HG03432 (cell line): Measurements from ENCODE around the gene COL26A1.
"Not testable (repeated sequence)": the region's sequence is repeated elsewhere in the genome, so short reads cannot be mapped to it uniquely, and the experiment has no call there.

Experiments used
- ATAC-seq: cut with Tn5 transposase; IDR thresholded peaks from one replicate; pipeline ENCODE4 v1.9.1; 2021; ENCODE audit warnings: mild to moderate bottlenecking, moderate library complexity; ENCODE audit not compliant: unreplicated experiment

The COL26A1 gene

DNA sequence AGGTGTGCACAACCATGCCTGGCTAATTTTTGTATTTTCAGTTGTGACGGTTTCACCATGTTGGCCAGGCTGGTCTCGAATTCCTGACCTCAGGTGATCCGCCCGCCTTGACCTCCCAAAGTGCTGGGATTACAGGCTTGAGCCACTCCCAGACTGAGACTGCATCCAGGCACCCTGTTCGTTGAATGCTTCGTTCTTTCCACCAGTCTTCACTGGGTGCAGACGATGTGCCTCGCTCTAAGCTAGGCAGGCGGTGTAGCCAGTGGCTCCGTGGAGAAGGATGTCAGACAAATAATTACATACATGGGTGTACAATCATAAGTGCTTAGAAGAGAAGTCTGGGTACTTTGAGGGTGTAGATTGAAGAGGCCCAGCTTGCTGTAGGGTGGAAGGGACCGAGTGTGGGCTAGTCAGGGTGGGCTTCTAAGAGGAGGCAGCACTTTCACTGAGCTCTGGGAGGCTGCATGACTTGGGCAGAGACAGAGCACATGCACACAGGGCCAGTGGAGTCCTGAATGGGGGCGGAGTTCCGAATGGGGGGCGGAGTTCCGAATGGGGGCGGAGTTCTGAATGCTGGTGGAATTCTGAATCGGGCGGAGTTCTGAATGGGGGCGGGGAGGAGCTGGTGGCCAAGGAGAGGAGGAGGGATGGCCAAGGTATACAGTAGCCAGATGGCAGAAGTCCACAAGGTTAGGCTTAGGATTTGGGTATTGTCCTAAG is 74.3 kb downstream of the COL26A1 start:
- ATAC-seq = no peak

DNA sequence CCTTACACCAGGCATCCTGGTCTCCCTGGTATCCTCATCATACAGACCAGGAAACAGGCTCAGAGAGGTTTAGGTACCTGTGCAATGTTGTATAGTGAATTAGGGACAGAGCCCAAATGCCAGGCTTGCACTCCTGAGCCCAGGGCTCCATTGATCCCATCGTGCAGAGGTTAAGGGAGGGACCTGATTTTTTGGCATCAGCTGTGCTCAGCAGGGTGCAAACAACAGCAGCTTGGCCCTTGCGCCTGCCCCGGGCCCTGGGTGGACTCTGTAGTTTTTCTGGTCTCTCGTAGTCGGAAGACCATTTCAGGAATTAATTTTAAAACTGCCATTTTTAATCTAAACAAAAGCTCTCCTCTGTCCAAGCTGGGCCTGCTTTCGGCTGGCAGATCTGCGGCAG is 79.2 kb downstream of the COL26A1 start:
- no peak for ATAC-seq

DNA sequence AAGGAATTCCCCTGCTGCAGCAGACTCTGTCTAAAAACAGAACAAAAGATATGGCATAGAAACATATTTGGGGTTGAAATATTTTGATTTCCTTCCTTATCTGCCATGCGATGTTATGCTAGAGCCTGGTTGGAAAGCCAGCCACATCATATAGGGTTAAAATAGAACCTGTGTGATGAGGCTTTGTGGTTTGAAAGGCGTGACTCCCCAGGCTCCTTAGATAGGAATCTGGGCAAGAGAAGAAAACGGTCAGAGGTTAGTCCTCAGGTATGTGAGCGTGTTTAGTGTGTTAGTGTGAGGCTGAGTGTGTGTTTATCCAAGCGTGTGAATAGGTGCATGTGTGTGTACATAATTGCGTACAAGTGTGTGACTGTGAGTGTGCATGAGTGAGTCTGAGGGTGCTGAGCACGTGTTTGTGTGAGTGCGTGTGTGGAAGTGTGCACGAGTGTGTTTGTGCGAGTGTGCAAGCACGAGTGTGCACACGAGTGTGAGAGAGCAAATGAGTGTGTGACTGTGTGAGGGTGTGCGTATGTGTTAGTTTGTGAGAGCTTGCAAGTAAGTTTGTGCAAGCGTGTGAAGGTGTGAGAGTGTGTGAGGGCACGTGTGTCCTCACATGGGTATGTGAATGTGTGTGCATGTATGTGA is 79.9 kb downstream of the COL26A1 start:
- ATAC-seq = no peak

GRCh38 chr7:101450064-101450463 is 87.4 kb downstream of the COL26A1 start:
- ATAC-seq = no peak

- ATAC-seq = no peak
Measured at GRCh38 chr7:101453617-101454016, 90.9 kb downstream of the COL26A1 start.

GRCh38 chr7:101457001-101457750 is 94.5 kb downstream of the COL26A1 start:
- ATAC-seq = no peak

GRCh38 chr7:101465131-101465530 is 102.5 kb downstream of the COL26A1 start:
- no peak for ATAC-seq

- no peak for ATAC-seq
Measured at GRCh38 chr7:101465576-101466196, 103.0 kb downstream of the COL26A1 start.

GRCh38 chr7:101466871-101467270 is 104.2 kb downstream of the COL26A1 start:
- ATAC-seq = no peak

DNA sequence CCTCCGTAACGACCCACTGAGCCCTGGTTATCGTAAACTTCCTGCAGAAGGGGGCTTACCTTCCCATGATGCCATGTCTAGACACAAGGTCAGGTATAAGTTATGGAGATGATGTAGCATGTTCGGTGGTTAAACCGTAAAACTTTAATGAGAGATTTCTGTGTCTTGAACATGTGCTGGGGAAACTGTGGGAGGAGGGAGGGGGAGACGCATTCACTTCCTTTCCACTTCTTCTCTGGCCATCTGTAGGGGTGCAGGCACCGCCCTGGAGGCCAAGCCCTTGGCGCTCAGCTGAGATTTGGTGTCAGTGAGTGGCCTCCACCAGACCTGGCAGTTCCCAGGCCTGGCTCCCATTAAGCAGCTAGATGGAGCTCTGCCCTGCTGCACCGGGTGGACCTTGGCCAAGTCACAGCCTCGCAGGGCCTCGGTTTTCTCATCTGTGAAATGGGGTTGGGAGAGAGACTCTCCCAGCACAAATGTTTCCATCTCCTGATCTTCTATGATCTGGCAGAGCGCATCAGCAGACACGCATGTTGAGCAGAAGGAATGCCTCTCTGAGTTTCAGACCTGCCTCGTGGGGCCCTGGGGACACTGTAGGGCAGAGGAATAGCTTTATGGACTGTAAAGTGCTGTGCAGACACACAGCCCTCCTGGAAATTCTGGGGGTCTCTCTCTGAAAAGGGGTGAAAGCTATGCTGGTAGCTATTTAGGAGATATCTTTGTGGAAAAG is 106.0 kb downstream of the COL26A1 start:
- no peak for ATAC-seq

- no peak for ATAC-seq
Measured at GRCh38 chr7:101470668-101471487, 108.2 kb downstream of the COL26A1 start.

DNA sequence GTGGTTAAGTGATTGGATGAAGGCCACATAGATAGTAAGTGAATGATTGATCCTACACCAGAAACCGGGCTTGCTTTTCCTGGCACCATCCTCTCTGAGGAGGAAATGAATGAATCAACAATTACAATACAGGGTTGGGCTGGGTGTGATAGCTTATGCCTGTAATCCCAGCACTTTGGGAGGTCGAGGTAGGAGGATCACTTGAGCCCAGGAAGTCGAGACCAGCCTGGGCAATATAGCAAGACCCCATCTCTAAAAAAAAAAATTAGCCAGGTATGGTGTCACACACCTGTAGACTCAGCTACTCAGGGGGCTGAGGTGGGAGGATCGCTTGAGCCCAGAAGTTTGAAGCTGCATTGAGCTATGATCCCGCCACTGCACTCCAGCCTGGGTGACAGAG is 111.5 kb downstream of the COL26A1 start:
- ATAC-seq = no peak

DNA sequence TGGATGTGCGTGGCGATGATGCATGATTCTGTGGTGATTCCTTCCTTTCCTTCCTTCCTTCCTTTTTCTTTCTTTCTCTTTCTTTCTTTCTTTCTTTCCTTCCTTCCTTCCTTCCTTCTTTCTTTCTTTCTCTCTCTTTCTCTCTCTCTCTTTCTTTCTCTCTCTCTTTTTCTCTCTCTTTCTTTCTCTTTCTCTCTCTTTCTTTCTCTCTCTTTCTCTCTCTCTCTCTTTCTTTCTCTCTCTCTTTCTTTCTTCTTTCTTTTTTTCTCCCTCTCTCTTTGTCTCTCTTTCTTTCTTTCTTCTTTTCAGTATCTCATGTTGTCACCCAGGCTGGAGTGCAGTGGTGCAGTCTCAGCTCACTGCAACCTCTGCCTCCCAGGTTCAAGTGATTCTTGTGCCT is 113.0 kb downstream of the COL26A1 start:
- ATAC-seq = not testable (repeated sequence)

GRCh38 chr7:101479217-101479616 is 116.5 kb downstream of the COL26A1 start:
- no peak for ATAC-seq

DNA sequence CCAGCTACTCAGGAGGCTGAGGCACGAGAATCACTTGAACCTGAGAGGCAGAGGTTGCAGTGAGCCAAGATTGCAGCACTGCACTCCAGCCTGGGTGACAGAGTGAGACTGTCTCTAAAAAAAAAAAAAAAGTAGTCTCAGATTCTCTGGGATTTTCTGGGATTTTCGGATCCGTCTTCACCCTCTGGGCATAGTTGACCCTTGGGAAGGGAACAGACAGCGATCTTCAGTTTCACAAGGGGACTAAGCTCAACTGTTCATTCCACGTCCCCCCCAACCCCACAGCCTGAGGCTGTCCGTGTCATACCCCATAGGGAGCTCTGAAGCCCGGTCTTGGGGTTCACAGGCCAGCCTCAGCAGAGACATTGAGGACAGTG is 123.4 kb downstream of the COL26A1 start:
- ATAC-seq = not testable (repeated sequence)

DNA sequence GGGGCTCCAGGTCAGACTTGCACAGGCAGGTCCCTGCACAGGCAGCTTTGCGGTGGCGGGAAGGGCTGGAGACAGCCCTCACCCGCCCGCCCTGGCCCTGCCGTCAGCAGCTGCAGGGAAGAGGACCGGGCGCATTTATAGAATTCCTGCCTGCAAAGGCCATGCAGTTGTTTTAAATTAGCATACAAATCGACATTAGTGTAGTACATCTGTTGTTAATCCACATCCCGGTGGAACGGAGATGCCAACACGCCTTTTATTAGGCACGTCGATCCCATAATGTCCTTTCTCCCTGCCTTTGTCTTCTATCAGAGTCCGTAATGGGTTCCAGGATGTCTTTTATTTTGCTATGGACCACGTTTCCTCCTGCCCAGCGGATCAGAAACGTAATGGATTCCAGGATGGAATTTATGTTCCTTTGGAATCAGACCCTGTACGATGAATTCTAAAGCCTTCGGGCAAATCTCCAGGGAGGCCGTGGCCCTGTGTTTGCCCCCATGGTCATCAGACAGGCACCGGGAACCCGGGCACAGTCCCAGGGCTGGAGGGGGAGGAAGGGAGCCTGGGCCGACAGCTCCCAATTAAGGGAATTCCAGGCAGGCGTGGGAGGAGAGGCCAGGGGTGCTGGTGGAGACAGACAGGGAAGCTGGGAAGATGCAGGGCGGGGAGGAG is 123.9 kb downstream of the COL26A1 start:
- no peak for ATAC-seq

- no peak for ATAC-seq
Measured at GRCh38 chr7:101487105-101487458, 124.4 kb downstream of the COL26A1 start.

- no peak for ATAC-seq
Measured at GRCh38 chr7:101487753-101488152, 125.1 kb downstream of the COL26A1 start.

DNA sequence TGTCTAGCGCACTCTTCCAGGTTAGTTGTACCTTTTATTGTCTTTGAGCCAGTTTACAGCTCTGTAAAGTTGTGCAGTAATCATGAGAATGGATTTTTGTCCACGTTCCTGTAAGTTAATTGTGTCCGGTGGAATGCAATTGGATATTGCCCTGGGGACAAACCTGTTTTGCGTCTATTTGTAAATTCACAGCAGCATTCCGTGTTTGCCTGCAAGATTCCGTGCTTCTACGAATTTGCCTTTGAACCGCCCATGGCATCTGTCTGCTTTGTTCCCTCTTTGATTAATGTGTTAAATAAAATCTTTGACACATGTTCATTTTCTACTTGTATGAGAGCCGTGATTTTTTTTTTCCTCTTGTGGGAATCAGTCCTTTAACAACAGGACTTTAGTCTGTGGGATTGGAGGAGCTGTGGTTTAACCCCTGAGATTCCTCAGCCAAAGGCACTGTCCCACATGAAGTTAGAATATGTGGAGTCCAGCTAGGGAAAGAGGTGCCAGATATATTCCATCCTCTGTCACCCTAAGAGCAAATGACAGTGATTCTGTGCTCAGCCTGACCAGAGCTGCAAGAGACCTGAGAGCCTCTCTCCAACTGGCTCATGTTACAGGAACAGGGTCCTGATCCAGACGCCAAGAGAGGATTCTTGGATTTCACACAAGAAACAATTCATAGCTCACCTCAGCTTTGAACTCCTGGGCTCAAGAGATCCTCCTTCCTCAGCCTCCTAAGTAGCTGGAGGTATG is 126.3 kb downstream of the COL26A1 start:
- ATAC-seq = no peak
